H1 (cell line): ENCODE measurements around the gene SLC13A4. TPM values are rescaled to one million over a fixed set of nuclear protein-coding genes. Genes with fewer than 3 reads are reported as not detected.

ENCODE experiments used
- CTCF ChIA-PET: fragments of 300-600 bp; sonication (Branson Sonifier 250); formaldehyde crosslinking; loops from one replicate; lab custom pipeline; 2021; ENCODE audit not compliant: partially characterized antibody; lab: Charles Lee
- POLR2A ChIA-PET: fragments of 300-600 bp; sonication (Branson Sonifier 250); formaldehyde crosslinking; loops from one replicate; lab custom pipeline; 2021; ENCODE audit warnings: inconsistent platforms; ENCODE audit not compliant: partially characterized antibody; lab: Charles Lee
- DNase-seq, 2 experiments: peaks; one replicate each; pipeline versions ENCODE4 v3.0.0 to v3.0.0-alpha.2; 2010 to 2022; ENCODE audit warnings: low spot score in 2 of 2, low read depth in 1 of 2, mixed read lengths in 1 of 2
- FAIRE-seq: peaks from 2 replicates; lab custom pipeline; 2011; peaks lifted over from hg19 to GRCh38; lab: Jason Lieb, UNC
- H2AFZ ChIP-seq: 2 replicates; pipeline ENCODE4 v1.8.1; 2012; ENCODE audit warnings: low read length, inconsistent platforms
- H2AK5ac ChIP-seq: 2 replicates; pipeline ENCODE4 v1.6.1; 2013; ENCODE audit warnings: low read depth, low read length
- H2BK120ac ChIP-seq: replicated peaks from 2 replicates; pipeline ENCODE3; 2013; ENCODE audit warnings: low read depth, low read length, inconsistent platforms
- H2BK12ac ChIP-seq: 2 replicates; pipeline ENCODE4 v1.6.1; 2013; ENCODE audit warnings: low read depth, low read length
- H2BK15ac ChIP-seq: 2 replicates; pipeline ENCODE4 v1.6.1; 2013; ENCODE audit warnings: low read length
- H2BK20ac ChIP-seq: 2 replicates; pipeline ENCODE4 v1.6.1; 2013; ENCODE audit warnings: low read length
- H2BK5ac ChIP-seq: 2 replicates; pipeline ENCODE4 v1.6.1; 2013; ENCODE audit warnings: low read depth, low read length
- H3K14ac ChIP-seq: 2 replicates; pipeline ENCODE4 v1.6.1; 2013; ENCODE audit warnings: inconsistent platforms; ENCODE audit not compliant: insufficient read length
- H3K18ac ChIP-seq: 2 replicates; pipeline ENCODE4 v1.6.1; 2013; ENCODE audit warnings: low read length; ENCODE audit errors: extremely low read depth
- H3K23ac ChIP-seq: 2 replicates; pipeline ENCODE4 v1.6.1; 2013; ENCODE audit warnings: inconsistent platforms; ENCODE audit not compliant: insufficient read length
- H3K23me2 ChIP-seq: 2 replicates; pipeline ENCODE4 v1.6.1; 2013; ENCODE audit warnings: low read depth, low read length
- H3K27ac ChIP-seq: 2 replicates; pipeline ENCODE4 v1.6.1; 2011; ENCODE audit warnings: low read depth, low read length, inconsistent platforms
- H3K27me3 ChIP-seq, 4 experiments: replicated peaks in 1 of 4; 1 replicate in 1 of 4; 2 replicates in 3 of 4; pipeline versions ENCODE4 v1.6.1 to v1.8.1; 2011 to 2013; ENCODE audit warnings: low read length in 3 of 4, mild to moderate bottlenecking in 3 of 4, inconsistent platforms in 2 of 4, mixed read lengths in 2 of 4, moderate library complexity in 1 of 4; ENCODE audit not compliant: control insufficient read depth in 3 of 4, insufficient read depth in 3 of 4; ENCODE audit errors: extremely low read depth in 1 of 4
- H3K36me3 ChIP-seq, 4 experiments: 2 replicates each; pipeline versions ENCODE4 v1.6.1 to v1.8.1; 2011 to 2013; ENCODE audit warnings: mild to moderate bottlenecking in 4 of 4, low read length in 3 of 4, moderate library complexity in 2 of 4, control low read depth in 1 of 4, inconsistent platforms in 1 of 4; ENCODE audit not compliant: insufficient read depth in 4 of 4, control insufficient read depth in 2 of 4
- H3K4ac ChIP-seq: replicated peaks from 2 replicates; pipeline ENCODE3; 2013; ENCODE audit warnings: low read length, low read depth, mixed read lengths, inconsistent platforms; ENCODE audit not compliant: insufficient read length
- H3K4me1 ChIP-seq, 4 experiments: replicated peaks in 1 of 4; 1 replicate in 1 of 4; 2 replicates in 3 of 4; pipeline versions ENCODE4 v1.6.1 to v1.8.1; 2011 to 2013; ENCODE audit warnings: low read length in 3 of 4, inconsistent platforms in 2 of 4, mixed read lengths in 1 of 4; ENCODE audit not compliant: insufficient read depth in 4 of 4, control insufficient read depth in 3 of 4
- H3K4me2 ChIP-seq, 2 experiments: 2 replicates each; pipeline versions ENCODE4 v1.6.1 to v1.8.1; 2011 to 2013; ENCODE audit warnings: low read depth in 2 of 2, low read length in 2 of 2, control low read depth in 1 of 2, inconsistent platforms in 1 of 2, mild to moderate bottlenecking in 1 of 2; ENCODE audit not compliant: insufficient read depth in 1 of 2
- H3K4me3 ChIP-seq, 4 experiments: fragments of 200-600, 300-600 bp in 1 of 4; sonication (generic), shearing (Covaris generic), sonication (Bioruptor Twin) in 1 of 4; 2 replicates each; pipeline versions ENCODE4 v1.5.1 to v1.8.1; 2011 to 2016; ENCODE audit warnings: low read length in 4 of 4, low read depth in 3 of 4, control low read depth in 2 of 4, inconsistent platforms in 2 of 4, mild to moderate bottlenecking in 2 of 4, mixed read lengths in 1 of 4, moderate library complexity in 1 of 4; ENCODE audit not compliant: insufficient read depth in 2 of 4; ENCODE audit errors: extremely low read depth in 1 of 4
- H3K56ac ChIP-seq: replicated peaks from 2 replicates; pipeline ENCODE3; 2013; ENCODE audit warnings: low read depth, mild to moderate bottlenecking, mixed read lengths, low read length, inconsistent platforms; ENCODE audit not compliant: insufficient read length
- H3K79me1 ChIP-seq: 2 replicates; pipeline ENCODE4 v1.6.1; 2013; ENCODE audit warnings: low read depth, low read length, control low read depth
- H3K79me2 ChIP-seq, 2 experiments: 2 replicates each; pipeline versions ENCODE4 v1.6.1 to v1.8.1; 2012 to 2013; ENCODE audit warnings: low read length in 2 of 2, mild to moderate bottlenecking in 2 of 2, inconsistent platforms in 1 of 2; ENCODE audit not compliant: insufficient read depth in 2 of 2, control insufficient read depth in 1 of 2
- H3K9ac ChIP-seq, 4 experiments: replicated peaks in 1 of 4; 1 replicate in 1 of 4; 2 replicates in 3 of 4; pipeline versions ENCODE4 v1.6.1 to v1.8.1; 2011 to 2013; ENCODE audit warnings: low read depth in 3 of 4, low read length in 3 of 4, control low read depth in 2 of 4, mild to moderate bottlenecking in 2 of 4, moderate library complexity in 2 of 4, inconsistent platforms in 1 of 4; ENCODE audit errors: extremely low read depth in 1 of 4
- H3K9me3 ChIP-seq, 2 experiments: 2 replicates each; pipeline versions ENCODE4 v1.6.1 to v1.8.1; 2012 to 2013; ENCODE audit warnings: mild to moderate bottlenecking in 2 of 2, moderate library complexity in 2 of 2, control low read depth in 1 of 2, inconsistent platforms in 1 of 2, low read depth in 1 of 2, low read length in 1 of 2, mixed read lengths in 1 of 2; ENCODE audit not compliant: insufficient read depth in 2 of 2
- H4K20me1 ChIP-seq, 2 experiments: replicated peaks in 1 of 2; 2 replicates each; pipeline versions ENCODE3 to v1.8.1; 2011 to 2013; ENCODE audit warnings: inconsistent platforms in 2 of 2, low read length in 2 of 2, mild to moderate bottlenecking in 1 of 2; ENCODE audit not compliant: insufficient read depth in 2 of 2, control insufficient read depth in 1 of 2
- H4K5ac ChIP-seq: 2 replicates; pipeline ENCODE4 v1.6.1; 2013; ENCODE audit warnings: low read length, low read depth, mixed read lengths, inconsistent platforms; ENCODE audit not compliant: insufficient read length
- H4K8ac ChIP-seq: 2 replicates; pipeline ENCODE4 v1.8.0; 2013; ENCODE audit warnings: mild to moderate bottlenecking, moderate library complexity, low read length, inconsistent platforms; ENCODE audit not compliant: insufficient read depth; ENCODE audit errors: extremely low read depth
- H4K91ac ChIP-seq: replicated peaks from 2 replicates; pipeline ENCODE3; 2013; ENCODE audit warnings: low read length, mixed read lengths, inconsistent platforms; ENCODE audit not compliant: insufficient read length
- BCL11A ChIP-seq, 2 experiments: IDR thresholded peaks; one replicate each; pipeline ENCODE4 v1.6.1; 2011; ENCODE audit warnings: low read depth in 2 of 2, low read length in 2 of 2, mild to moderate bottlenecking in 2 of 2
- CHD2 ChIP-seq: IDR thresholded peaks from 2 replicates; pipeline ENCODE4 v1.6.1; 2012; ENCODE audit warnings: low read length, improper control_type of control experiment
- KDM1A ChIP-seq: fragments of 200-600, 300-600 bp; sonication (generic); IDR thresholded peaks from 2 replicates; pipeline ENCODE4 v1.7.1; 2016; ENCODE audit warnings: mild to moderate bottlenecking, low read length, borderline replicate concordance
- MAFK ChIP-seq: IDR thresholded peaks from 2 replicates; pipeline ENCODE4 v1.6.1; 2012; ENCODE audit warnings: low read depth, mild to moderate bottlenecking, improper control_type of control experiment, low read length
- NANOG ChIP-seq: IDR thresholded peaks from 2 replicates; pipeline ENCODE4 v1.6.1; 2011; ENCODE audit warnings: low read length, low read depth, mild to moderate bottlenecking, inconsistent platforms; ENCODE audit not compliant: insufficient read depth, poor library complexity, severe bottlenecking
- NRF1 ChIP-seq: IDR thresholded peaks from 2 replicates; pipeline ENCODE4 v1.6.1; 2011; ENCODE audit warnings: mild to moderate bottlenecking, low read depth, low read length, improper control_type of control experiment
- SIRT6 ChIP-seq: IDR thresholded peaks from one replicate; pipeline ENCODE4 v1.7.1; 2012; ENCODE audit warnings: low read length, inconsistent platforms
- SUZ12 ChIP-seq: fragments of 200-600 bp; sonication (generic); IDR thresholded peaks from 2 replicates; pipeline ENCODE4 v1.6.1; 2012; ENCODE audit warnings: mild to moderate bottlenecking, inconsistent platforms, low read length, moderate library complexity, mixed read lengths
- WGBS, 2 experiments: shearing (Covaris generic) in 1 of 2; methylation state at CpG; one replicate each; pipeline versions ENCODE4 v1.1.6 to v1.1.7; 2013 to 2015; ENCODE audit warnings: low lambda C conversion rate in 2 of 2, mixed read lengths in 2 of 2, inconsistent platforms in 1 of 2, low coverage in 1 of 2, missing lambda C conversion rate in 1 of 2; ENCODE audit not compliant: insufficient replicate concordance in 2 of 2, insufficient coverage in 1 of 2, insufficient read length in 1 of 2; ENCODE audit errors: extremely low coverage in 1 of 2, missing lambda C conversion rate in 1 of 2; 5-methylcytosine and 5-hydroxymethylcytosine counted together
- polyA plus RNA-seq, 7 experiments: library from polyadenylated mRNA; depleted of rRNA in 3 of 7; stranded (reverse) in 5 of 7; unstranded in 2 of 7; fragments of >200 nt in 5 of 7; fragments of 200-250 nt in 2 of 7; gene quantifications; 1 replicate in 5 of 7; 2 replicates in 1 of 7; 4 replicates in 1 of 7; pipeline versions ENCODE4 v1.2.1 to v1.2.3, GENCODE V29; 2011 to 2013; ENCODE audit warnings: missing spikeins in 2 of 7, mixed read lengths in 2 of 7
- total RNA-seq: library from RNA; stranded (reverse); fragmentation: NEBNext Ultra II Directional; extraction: Animal tissue kit (Norgen Biotek cat#: 25700); gene quantifications from 2 replicates; pipeline ENCODE4 v1.2.1, GENCODE V29; 2021

The SLC13A4 gene
- total and polyA plus RNA-seq, 2 of the 8 experiments (the other 6 are each of a cell fraction or from before 2014, with no cell fraction given) = 3.9 to 7.5 TPM

- Histone ChIP-seq H3K56ac (no peak overlapping the region), H3K36me3 (no peaks in the 10 kb centered on the region), H2BK15ac (no peak overlapping the region), H4K8ac (no peak overlapping the region), H3K23me2 (no peaks in the 10 kb centered on the region), H4K5ac (no peak overlapping the region), H2AK5ac (no peak overlapping the region), H2BK20ac (no peak overlapping the region), H2AFZ (no peak overlapping the region), H3K27ac (no peak overlapping the region), H3K4me2 (no peak overlapping the region), H3K4me1 (no peaks in the 10 kb centered on the region; a peak in 1 of 7 replicates), H4K91ac (no peak overlapping the region), H3K79me1 (no peaks in the 10 kb centered on the region), H3K27me3 (no peaks in the 10 kb centered on the region), H3K4me3 (no peak overlapping the region), H3K79me2 (no peaks in the 10 kb centered on the region), H2BK120ac (no peak overlapping the region), H3K4ac (no peak overlapping the region), H4K20me1 (no peaks in the 10 kb centered on the region), H2BK5ac (no peak overlapping the region), H2BK12ac (no peak overlapping the region), H3K18ac (no peak overlapping the region), H3K23ac (no peak overlapping the region), H3K9me3 (no peaks in the 10 kb centered on the region), H3K14ac (no peak overlapping the region), H3K9ac (no peak overlapping the region)
- TF ChIP-seq SIRT6 = no peak
- no peak for TF ChIP-seq NRF1
- no peak for TF ChIP-seq CHD2
- no peak for TF ChIP-seq NANOG
- TF ChIP-seq BCL11A (IDR thresholded peaks at IDR 0.05; ENCODE audit: low read depth in 2 of 2, low read length in 2 of 2) = no peak
- TF ChIP-seq KDM1A = no peak
- TF ChIP-seq MAFK = no peak
- no peak for TF ChIP-seq SUZ12
- POLR2A ChIA-PET = no interaction called here
- FAIRE-seq (no peak), DNase-seq (no peak)
- CTCF ChIA-PET = interaction anchor here (0.7 to 2.8 kb wide), 5 partner anchors 10 to 60 kb away, joined by 3 to 9 read pairs (median 3); partner anchors contain the start of gene SLC13A4
- WGBS, 2 experiments = 85% methylated on average over 3 of the region's 3 CpGs; no CpG with 5 or more reads in 1 of the 2 experiments
These were observed 12.9 kb upstream of the SLC13A4 start for GRCh38 chr7:135740889-135741288.
